GM18873 (cell line): ENCODE measurements around the gene HOXB8.

Source experiments
- ATAC-seq: cut with Tn5 transposase; IDR thresholded peaks from one replicate; pipeline ENCODE4 v1.9.1; 2021; ENCODE audit warnings: mild to moderate bottlenecking, moderate library complexity, moderate number of reproducible peaks; ENCODE audit not compliant: unreplicated experiment, low FRiP score

The HOXB8 gene

DNA sequence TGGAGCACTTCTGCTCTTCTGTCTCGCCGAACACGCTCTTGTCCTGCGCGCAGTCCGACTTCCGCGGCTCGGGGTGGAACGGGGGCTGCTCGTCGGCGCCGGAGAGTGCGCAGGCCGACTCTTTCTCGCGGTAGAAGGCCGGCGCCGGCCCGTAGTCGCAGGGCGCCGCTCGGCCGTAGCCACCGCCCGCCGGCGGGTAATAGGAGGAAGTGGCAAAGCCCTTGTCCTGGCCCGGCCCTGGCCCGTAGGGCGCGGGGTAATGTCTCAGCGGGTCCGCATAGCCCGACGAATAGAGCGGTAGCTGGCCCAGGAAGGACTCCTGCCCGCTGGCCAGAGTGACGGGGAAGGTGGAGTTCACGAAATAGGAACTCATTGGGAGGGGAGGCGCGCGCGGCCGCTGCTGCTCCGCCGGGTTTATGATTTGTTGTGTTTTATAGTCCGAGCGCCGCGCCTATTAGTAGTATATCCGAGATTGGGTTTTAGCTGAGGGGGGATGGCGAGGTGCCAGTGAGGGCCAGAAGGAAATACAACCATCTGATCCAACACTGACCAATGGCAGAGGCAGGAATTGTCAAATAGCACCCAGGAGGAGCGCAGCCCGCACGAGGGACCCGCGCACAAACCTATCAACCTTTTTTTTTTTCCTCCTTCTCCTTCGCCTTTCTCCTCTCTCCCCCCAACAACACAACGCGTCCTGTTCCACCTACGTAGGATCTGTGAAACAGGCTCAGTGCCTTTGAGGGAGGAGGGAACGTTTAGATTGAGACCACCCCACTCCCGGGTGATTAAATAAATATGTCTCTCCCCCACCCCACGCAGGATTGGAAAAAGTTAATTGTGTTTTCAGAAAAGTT lies 17.1 kb downstream of the HOXB8 start:
- no peak for ATAC-seq

DNA sequence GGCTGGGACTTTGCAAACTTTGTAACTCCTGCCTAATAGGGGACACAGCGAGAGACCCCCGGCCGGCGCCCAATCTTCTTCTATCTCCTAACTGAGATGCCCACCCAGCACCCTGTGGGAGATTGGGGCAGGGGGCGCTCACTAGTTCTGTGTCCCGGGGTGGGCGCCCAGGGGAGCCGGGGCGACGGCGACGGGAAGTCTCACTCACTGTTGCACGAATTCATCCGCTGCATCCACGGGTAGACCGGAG lies 17.6 kb downstream of the HOXB8 start:
- no peak for ATAC-seq

DNA sequence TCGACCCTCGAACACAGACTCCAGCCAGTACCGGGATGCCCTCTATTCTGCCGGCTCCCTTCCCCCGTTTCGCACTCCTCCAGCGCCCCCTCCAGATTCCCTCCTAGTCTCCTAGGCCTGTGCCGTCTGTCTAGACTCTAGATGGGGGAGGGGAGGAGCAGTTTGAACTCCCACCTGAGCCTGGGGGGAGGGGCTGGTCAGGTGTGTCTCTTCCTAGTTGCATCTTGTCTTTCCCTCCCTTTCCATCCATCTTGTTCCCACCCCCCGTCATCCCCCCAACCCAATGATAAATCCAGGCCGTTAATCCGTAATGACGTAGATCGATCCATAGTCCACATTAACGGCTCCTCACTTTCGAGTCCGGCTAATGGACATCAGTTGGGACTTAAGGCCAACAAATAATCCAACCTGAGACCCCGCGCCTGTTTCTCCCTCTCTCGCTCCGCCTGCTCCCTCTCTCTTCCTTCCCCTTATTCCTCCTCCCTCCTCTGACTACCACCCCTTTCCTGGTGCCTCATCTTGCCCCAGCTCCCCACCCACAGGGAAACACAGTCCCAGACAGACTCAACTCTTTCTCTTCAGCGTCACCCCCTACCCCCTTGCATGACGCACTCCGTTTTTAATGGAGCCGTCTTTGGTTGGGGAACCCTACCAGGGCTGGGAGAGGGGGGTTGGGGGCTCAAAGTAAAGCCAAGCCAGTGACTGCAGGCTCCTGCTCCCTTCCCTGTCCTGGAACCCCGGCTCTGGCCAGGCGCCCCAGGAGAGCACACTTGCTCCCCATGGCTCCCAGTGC lies 18.2 kb downstream of the HOXB8 start:
- no peak for ATAC-seq

DNA sequence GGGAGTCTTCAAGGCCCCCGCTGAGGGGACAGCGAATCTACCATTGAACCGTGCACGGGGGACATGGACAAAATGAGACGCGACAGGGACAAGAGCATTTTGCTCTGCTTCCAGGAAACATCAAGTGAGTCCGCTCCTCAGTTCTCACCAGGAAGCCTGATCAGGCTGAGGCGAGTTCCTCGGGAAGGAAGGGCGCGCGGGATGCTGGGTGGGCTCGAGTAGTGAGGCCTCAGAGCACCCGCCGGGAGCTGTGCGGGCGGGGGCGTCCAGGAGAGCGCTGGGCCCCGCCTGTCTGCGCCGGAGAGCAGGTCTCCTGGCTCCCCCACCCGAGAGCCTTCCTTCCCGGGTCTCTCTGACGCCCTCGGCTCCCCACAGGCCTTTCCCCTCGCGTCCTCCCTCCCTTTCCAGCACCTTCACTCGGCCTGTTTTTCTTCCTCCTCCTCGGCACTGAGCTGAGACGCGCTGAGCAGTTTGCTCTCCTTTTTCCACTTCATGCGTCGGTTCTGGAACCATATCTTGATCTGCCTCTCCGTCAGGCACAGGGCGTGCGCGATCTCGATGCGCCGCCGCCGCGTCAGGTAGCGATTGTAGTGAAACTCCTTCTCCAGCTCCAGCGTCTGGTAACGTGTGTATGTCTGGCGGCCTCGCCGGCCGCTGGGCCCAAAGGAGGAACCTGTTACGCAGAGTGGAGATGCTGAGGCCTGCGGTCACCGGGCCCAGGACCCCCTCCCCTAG lies 18.9 kb downstream of the HOXB8 start:
- no peak for ATAC-seq

DNA sequence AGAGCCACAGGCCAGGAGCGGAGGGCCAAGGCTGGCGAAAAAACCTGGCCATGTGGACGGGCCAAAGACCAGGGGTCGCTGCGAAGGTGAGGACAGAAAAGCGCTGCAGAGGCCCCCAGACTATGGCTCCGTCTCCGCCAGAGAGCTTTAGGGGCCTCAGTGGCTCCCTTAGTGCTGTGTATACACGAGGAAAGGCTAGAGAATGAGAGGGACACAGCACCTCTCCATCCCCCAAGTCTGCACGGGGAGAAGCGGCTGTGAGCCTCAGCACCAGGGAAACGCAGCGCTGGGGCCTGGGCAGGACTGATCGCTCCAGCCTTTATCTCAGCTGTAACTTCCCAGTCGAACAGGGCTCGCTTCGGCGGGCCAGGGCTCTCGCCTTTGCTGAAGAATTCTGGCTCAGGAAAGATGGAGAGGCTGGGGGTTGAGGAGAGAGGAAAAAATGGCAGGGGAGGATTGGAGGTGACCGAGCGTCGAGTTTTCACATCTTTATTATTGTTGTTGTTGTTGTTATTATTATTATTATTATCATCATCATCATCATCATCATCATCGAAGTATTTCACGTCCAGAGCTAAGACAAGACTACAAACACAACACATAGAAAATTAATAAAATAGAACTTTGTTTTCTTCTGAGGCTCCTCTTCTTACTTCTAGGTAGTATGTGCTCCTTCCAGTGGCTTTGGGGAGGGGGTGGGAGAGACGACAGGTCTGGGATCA lies 19.7 kb downstream of the HOXB8 start:
- no peak for ATAC-seq

DNA sequence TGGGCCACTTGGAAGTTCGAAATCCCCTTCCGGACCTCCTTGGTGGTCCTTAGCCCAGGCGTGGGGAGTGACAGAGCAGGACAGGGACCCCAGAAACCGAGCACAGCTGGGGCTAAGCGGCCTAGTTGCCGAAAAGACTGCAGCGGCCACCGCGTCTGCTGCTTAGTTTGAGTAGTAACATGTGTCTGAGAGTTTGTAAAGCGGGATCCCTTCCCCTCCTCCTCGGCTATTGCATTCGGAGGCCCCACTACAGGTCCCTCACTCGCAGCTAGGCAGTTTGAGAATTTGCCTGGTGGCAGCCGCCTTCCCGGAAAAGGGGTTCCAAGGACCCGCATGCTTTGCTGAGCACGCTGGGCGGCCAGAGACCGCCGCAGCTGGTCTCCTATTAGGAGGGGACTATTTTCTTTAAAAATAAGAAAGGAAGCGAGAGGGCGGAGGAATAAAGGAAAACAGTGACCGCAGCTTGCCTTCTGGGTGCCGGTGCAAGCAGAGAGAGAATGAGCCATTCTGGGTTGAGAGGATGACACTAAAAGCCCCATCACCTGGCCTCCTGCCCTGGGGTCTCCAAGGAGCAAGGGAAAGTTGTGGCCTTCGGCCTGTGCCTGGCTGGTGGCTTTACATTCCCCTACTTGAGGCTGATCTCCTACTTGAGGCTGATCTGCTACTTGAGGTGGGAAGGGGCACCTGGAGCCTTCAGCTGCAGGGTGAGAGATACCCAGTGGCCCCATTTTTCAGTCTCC lies 20.4 kb downstream of the HOXB8 start:
- ATAC-seq, result no peak

DNA sequence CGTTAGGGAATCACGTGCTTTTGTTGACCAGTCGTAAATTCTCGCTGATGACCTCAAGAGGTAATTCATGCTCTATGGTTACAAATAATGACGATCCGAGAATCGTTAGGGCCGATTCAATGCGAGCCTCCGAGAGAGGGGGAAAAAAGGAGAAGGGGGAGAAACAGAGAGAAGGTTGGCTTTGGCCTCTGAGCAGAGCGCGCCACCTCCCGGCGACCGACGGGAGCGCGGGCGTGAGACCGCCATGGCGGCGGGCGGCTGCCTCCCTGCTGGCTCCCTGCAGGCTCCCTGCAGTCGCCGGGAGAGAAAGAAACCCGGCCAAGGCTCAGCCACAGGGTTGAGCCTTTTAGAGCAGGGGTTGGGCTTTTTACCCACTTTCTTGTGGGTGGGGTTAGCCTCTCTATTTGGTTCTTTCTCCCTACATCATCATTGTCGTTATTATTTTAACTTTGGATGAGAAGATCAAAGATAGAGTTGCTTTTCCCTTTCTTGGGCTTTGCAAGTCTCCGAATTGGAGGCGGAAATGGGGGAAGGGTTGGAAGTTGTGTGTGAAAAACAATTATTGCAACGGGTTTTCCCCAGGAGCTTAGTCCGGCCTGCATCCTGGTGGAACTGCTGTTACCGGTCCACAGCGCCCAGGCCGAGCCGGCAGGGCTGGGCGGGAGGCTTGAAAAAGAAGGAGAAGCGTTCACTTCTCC lies 21.1 kb downstream of the HOXB8 start:
- no peak for ATAC-seq

DNA sequence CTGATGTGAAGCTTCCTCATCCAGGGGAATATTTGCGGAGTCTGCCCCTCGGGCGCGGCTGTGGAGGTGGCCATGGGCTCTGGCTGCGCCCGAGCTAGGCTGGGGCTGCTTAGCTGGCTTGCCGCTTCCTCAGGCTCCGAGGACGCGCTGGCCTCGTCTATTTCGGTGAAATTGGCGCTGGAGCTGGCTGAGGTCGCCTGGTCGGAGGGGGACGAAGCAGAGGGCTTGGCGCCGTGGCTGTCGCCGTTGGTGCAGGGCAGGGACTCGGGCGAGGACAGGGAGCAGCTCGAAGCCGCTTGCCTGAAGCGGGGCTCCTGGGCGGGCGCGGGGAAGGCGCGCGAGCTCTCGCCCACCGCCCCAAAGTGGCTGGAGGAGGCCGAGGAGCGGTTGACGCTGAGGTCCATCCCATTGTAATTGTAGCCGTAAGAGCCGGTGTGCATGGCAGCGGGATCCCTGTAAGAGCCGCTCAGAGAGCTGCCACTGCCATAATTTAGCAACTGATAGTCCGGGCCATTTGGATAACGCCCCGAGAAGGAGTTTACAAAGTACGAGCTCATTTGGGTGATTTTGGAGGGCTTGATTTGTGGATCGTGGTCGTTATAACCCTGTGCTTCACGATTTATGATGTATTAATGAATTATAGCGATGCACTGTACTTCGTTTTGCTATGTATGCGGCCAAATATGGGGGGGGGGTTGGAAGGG lies 21.8 kb downstream of the HOXB8 start, which contains the start of gene HOXB5:
Gene HOXB5 (minus strand): TSS at position 654 of the 704 bp plus-strand sequence. CDS start 97 bp downstream, at position 557.
- ATAC-seq, result no peak

DNA sequence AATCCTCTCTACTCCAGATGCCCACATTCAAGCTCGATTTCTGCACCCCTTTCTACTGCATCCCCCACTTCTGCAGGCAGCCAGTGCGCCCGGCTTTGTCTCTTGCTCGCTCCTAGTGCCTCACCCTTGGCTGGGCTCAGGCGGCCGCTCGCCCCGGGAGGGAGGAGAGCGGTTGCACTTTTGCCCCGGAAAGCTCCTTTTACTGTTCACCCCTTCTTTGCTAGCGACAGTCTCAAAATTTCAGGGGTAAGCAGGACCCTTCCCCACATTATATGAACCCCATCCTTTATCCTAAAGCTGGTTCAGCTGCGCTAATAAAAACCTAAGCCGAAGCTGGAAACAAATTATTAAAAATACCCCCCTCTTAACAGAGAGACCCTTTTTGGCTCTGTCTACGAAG lies 22.5 kb downstream of the HOXB8 start:
- ATAC-seq, result no peak

DNA sequence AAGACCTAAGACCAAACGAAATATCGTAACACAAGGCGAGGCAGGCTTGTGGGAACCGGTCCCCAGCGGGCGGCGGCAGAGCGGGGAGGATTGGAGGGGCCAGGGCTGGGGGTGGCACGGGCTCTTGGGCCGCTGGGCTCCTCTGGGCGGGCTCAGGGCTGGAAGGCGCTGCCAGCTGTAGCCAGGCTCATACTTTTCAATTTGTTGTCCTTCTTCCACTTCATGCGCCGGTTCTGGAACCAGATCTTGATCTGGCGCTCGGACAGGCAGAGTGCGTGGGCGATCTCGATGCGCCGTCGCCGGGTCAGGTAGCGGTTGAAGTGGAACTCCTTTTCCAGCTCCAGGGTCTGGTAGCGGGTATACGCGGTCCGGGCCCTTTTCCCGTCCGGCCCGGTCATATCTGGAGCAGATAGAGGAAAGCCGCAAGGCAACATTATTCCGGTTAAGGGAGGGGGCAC lies 23.0 kb downstream of the HOXB8 start:
- no peak for ATAC-seq

DNA sequence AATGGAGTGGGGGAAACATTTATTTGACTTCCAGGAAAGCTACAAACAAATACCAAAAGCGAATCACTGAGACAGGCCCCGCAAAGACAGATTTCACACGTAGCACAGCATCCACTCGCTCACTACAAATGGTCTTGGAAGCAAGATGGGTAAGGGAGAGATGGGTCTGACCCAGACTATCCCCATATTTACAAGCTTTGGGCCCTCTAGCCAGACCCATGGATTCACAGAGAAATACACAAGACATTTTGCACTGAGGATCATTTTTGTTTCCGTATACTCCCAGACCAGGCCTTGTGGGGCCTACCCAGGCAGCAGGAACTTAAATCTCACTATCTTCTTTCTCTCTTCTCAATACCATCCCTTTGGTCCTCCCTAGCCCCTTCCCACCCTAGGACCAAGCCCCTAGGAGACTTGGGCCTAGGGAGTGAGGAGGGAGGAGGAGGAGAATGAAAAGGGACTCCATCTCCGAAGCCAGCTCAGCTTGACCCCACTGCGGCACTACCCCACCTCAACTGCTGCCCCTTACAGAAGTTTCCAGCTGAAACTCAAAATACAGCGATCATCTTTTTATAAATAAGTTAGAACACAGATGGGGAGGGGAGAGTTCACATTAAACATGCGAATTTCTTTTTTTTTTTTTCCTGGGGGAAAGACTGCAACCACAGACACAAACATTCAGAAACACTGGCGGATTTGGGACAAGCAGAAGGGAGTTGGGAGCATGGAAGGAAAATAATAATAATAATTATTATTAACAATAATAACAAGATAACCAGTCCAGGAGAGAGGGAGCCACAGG lies 23.6 kb downstream of the HOXB8 start:
- ATAC-seq, result no peak

DNA sequence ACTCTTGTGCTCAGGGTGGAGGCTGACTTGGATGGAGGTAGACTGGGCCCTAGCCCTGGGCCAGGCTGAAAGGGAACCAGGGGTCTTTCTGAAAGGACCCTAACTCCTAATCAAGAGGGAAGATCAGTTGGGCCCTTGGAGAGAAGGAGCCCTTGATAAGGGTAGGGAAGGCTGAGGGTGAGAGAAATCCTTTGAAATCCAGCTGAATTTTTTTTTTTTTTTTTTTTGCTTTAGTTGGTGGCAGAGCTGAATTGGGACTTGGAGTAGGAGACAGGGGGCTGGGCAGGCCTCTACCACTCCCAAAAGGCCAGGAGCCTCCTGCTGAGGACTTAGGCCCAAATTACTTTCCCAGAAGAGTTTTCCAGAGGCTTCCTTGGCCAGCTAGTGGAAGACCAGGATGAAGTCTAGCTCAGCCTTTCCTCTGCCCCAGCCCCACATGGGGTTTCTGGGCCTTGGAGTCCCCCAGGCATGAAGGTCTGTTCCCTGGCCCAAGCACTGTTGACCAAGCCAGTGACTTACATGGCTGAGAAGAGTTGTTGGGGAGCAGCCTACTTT lies 24.4 kb downstream of the HOXB8 start:
- ATAC-seq, result no peak

DNA sequence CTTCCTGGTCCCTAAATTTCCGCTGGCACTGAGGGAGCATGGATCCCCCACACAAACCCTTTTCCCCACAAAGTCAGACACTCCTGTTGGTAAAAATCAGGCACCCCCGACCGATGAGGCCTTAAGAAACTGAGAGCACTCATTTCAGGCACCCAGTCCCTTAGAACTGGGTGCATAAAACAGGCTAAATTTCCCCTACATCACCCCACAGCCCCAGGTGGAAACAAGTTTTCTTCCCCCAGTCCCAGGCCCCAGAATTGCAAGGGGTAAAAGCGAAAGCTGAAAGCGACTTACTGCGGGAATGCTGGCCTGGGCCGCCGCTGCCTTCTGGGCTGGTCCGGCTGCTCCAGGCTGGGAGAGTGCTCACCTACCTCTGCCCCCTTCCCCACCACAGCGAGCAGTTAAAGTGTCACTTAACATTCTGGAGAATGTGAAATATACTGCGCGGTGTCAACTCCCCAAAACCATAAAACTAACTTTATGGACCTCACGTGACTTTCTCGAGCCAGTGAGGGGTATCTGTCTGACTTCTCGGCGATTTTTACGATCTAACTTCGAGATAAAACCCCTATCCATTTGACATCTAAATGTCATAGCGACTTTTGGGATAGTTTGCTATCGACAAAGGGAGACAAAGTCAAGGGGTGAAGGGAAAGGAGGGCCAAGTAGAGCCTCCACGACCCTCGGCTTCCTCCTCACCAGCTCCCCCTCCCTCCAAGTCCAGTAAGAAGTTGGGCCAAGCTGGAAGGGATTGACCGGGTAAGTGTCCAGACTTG lies 25.1 kb downstream of the HOXB8 start, which contains the start of gene HOXB3:
Gene HOXB3 (minus strand): TSS at position 411 of the 776 bp plus-strand sequence. CDS start 37,767 bp downstream, outside the sequence.
- no peak for ATAC-seq

DNA sequence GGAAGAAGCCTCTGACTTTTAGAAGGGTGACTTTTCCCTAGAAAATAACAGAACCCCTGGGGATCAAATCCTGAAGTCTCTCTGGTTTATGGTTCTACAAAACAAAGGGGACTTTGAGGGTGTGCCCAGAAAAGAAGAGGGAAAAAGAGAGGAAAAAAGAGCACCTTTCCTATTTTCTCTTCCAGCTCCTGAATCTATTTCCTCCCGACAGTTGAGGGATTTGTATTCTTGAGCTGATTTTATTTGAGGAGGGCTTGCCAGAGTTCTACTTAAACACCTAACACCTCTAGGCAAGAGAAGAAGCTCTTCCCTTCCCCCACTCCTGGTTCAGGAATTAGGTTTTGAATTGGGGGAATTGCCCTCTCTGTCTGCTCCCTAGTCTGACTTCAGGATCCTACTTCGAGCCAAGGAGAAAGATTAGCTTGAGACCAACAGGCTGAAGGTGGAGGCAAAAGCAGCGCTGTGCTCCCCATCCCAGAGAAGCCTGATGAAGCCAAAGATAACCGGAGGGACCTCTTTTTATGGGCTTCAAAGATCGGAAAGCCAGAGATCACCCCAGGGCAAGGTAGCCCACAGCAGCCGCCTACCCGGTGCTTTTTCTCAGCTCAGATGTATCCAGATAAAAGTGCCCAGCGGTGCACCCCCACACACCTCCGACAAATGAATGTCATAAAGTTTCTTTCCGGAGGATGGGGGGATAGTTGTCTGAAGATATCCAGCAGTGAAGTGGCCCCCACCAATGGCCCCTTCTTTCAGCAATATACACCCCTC lies 25.8 kb downstream of the HOXB8 start:
- no peak for ATAC-seq

DNA sequence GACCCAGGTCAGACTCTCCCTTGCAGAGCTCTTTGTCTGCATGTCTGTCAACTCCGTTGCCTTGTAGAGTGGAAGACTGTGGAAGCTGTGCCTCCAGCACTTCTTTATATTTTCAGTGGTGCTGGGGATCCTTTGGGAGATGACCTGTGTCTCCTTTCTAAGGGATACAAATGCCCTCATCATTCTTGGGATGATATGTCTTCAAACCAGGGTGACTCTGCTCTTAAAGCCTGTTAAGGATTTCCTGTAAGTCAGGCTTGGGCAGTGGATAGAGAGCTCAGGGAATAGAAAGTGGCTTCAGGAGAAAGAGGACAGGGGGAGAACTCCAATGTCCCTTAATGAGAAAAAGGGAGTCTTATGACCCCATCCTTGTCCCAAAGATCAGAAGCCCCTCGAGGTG lies 26.6 kb downstream of the HOXB8 start:
- no peak for ATAC-seq

DNA sequence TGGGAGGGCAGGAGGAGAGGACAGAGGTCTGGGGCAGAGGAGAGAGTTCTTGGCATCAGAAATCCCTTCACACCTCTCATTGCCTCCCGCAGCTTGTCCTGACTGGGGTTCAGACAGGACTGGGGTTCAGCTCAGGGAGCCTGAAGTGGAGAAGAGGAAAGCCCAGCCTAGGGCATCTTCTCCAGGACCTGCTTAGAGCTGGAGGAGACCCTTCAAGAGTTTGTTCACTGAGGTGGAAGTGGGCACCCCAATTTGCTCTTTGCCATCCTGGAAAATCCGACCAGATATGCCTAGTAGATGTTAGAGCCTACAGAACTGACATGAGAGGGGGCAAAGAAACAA lies 27.0 kb downstream of the HOXB8 start:
- ATAC-seq, result no peak
